ENCODE data around the gene HSBP1. TPM values are rescaled to one million over a fixed set of nuclear protein-coding genes. Genes with fewer than 3 reads are reported as not detected.

HSBP1 gene
- total and polyA plus RNA-seq, 3 donors from 2014 or later = 42.9 to 278 (median 43.7) TPM

GRCh38 chr16:83769397-83770008 lies 38.3 kb upstream of the HSBP1 start:
- 54 to 60% methylated on average over 5 of the region's 5 CpGs for whole genome bisulfite sequencing, 2 donors
- no peak overlapping the region for H3K4me3 ChIP-seq
- H3K27me3 ChIP-seq = no peaks in the 10 kb centered on the region
- no peak overlapping the region for H3K27ac ChIP-seq
- H3K36me3 ChIP-seq (ENCODE audit: low read depth, missing control alignments) = no peaks in the 10 kb centered on the region
- no peak for DNase-seq
- intact Hi-C loops (cut with DNase I; ENCODE audit: low total_unique reads) = no loop called here
- no peak for TF ChIP-seq CTCF (IDR thresholded peaks at IDR 0.05)
- TF ChIP-seq POLR2A (IDR thresholded peaks at IDR 0.05) = no peak
- no peaks in the 10 kb centered on the region for H3K4me1 ChIP-seq
- H3K9me3 ChIP-seq = no peaks in the 10 kb centered on the region

- no peak overlapping the region for H3K27ac ChIP-seq
Observed at GRCh38 chr16:83771306-83771942, 36.4 kb upstream of the HSBP1 start.

GRCh38 chr16:83772806-83773205 lies 35.0 kb upstream of the HSBP1 start:
- WGBS, 2 donors = 59 to 70% methylated on average over 1 of the region's 1 CpG

More at GRCh38 chr16:83771306-83771942, 36.4 kb upstream of the HSBP1 start:
- DNase-seq = peak; percentile 21
- no peak overlapping the region for H3K4me3 ChIP-seq
- no peaks in the 10 kb centered on the region for H3K36me3 ChIP-seq (ENCODE audit: low read depth, missing control alignments)
- intact Hi-C loops (cut with DNase I; ENCODE audit: low total_unique reads) = no loop called here
- H3K9me3 ChIP-seq = no peaks in the 10 kb centered on the region
- TF ChIP-seq CTCF (IDR thresholded peaks at IDR 0.05) (no peak), POLR2A (IDR thresholded peaks at IDR 0.05) (no peak)
- no peaks in the 10 kb centered on the region for H3K27me3 ChIP-seq
- no peaks in the 10 kb centered on the region for H3K4me1 ChIP-seq
- 59 to 67% methylated on average over 5 of the region's 5 CpGs for WGBS, 2 donors

GRCh38 chr16:83774066-83774465 lies 33.7 kb upstream of the HSBP1 start:
- WGBS, 2 donors = 85 to 92% methylated on average over 4 of the region's 4 CpGs
- no peak overlapping the region for H3K4me3 ChIP-seq
- intact Hi-C loops (cut with DNase I; ENCODE audit: low total_unique reads) = no loop called here

More at GRCh38 chr16:83772806-83773205, 35.0 kb upstream of the HSBP1 start:
- Histone ChIP-seq H3K27ac (no peak overlapping the region), H3K36me3 (ENCODE audit: low read depth, missing control alignments) (no peaks in the 10 kb centered on the region), H3K27me3 (no peaks in the 10 kb centered on the region), H3K4me1 (no peaks in the 10 kb centered on the region), H3K9me3 (no peaks in the 10 kb centered on the region), H3K4me3 (no peak overlapping the region)
- TF ChIP-seq POLR2A (IDR thresholded peaks at IDR 0.05) = no peak
- TF ChIP-seq CTCF (IDR thresholded peaks at IDR 0.05) = no peak
- intact Hi-C loops (cut with DNase I; ENCODE audit: low total_unique reads) = no loop called here
- DNase-seq = no peak

More at GRCh38 chr16:83774066-83774465, 33.7 kb upstream of the HSBP1 start:
- no peak for DNase-seq
- Histone ChIP-seq H3K36me3 (ENCODE audit: low read depth, missing control alignments) (no peaks in the 10 kb centered on the region), H3K9me3 (no peaks in the 10 kb centered on the region), H3K27me3 (no peaks in the 10 kb centered on the region), H3K27ac (no peak overlapping the region), H3K4me1 (no peaks in the 10 kb centered on the region)
- TF ChIP-seq CTCF (IDR thresholded peaks at IDR 0.05) (no peak), POLR2A (IDR thresholded peaks at IDR 0.05) (no peak)

Data from testis (tissue), 3 donors.